ENCODE results near the gene CHST14. TPM values are rescaled to one million over a fixed set of nuclear protein-coding genes. Genes with fewer than 3 reads are reported as not detected.

The CHST14 gene
- polyA plus RNA-seq, 3 donors, result 33.1 to 39.9 (median 38.8) TPM

Other genes starting within 250 kb of the CHST14 start
- 1 to 10 TPM; 6.8 to 8.0 (median 7.7) TPM for gene PAK6, start 231.9 kb upstream of the CHST14 start, polyA plus RNA-seq (ENCODE audit: insufficient read length in 3 of 3)
- under 1 TPM in 2 of 3 donors, not detected in 1; 0.34 to 0.40 TPM for gene ANKRD63, start 187.9 kb upstream of the CHST14 start, polyA plus RNA-seq (ENCODE audit: insufficient read length in 3 of 3)
- 10 to 100 TPM in 2 of 3 donors, 1 to 10 TPM in 1; 9.0 to 10.8 (median 10.4) TPM for gene PLCB2, start 163.0 kb upstream of the CHST14 start, polyA plus RNA-seq (ENCODE audit: insufficient read length in 3 of 3)
- 10 to 100 TPM in 2 of 3 donors, 1 to 10 TPM in 1; 9.9 to 17.6 (median 13.5) TPM for gene INAFM2, start 147.3 kb upstream of the CHST14 start, polyA plus RNA-seq (ENCODE audit: insufficient read length in 3 of 3)
- gene CCDC9B, start 130.0 kb upstream of the CHST14 start, polyA plus RNA-seq (ENCODE audit: insufficient read length in 3 of 3), result 1 to 10 TPM; 6.2 to 9.3 (median 6.9) TPM
- gene PHGR1, start 120.0 kb upstream of the CHST14 start, polyA plus RNA-seq (ENCODE audit: insufficient read length in 3 of 3), result not detected
- gene DISP2, start 112.8 kb upstream of the CHST14 start, polyA plus RNA-seq (ENCODE audit: insufficient read length in 3 of 3), result under 1 TPM; 0.16 to 0.58 (median 0.44) TPM
- gene KNSTRN, start 88.3 kb upstream of the CHST14 start, polyA plus RNA-seq (ENCODE audit: insufficient read length in 3 of 3), result 10 to 100 TPM; 31.4 to 33.6 (median 32.2) TPM
- gene IVD, start 65.2 kb upstream of the CHST14 start, polyA plus RNA-seq (ENCODE audit: insufficient read length in 3 of 3), result 100 to 1,000 TPM in 2 of 3 donors, 10 to 100 TPM in 1; 62.1 to 103 (median 100) TPM
- gene BAHD1, start 30.0 kb upstream of the CHST14 start, polyA plus RNA-seq (ENCODE audit: insufficient read length in 3 of 3), result 10 to 100 TPM; 24.7 to 28.5 (median 27.7) TPM
- 10 to 100 TPM; 24.6 to 32.4 (median 27.2) TPM for gene CCDC32, start 94.1 kb downstream of the CHST14 start, polyA plus RNA-seq (ENCODE audit: insufficient read length in 3 of 3)
- gene RPUSD2, start 98.3 kb downstream of the CHST14 start, polyA plus RNA-seq (ENCODE audit: insufficient read length in 3 of 3), result 10 to 100 TPM; 10.5 to 16.3 (median 15.0) TPM
- gene KNL1, start 123.3 kb downstream of the CHST14 start, polyA plus RNA-seq (ENCODE audit: insufficient read length in 3 of 3), result 10 to 100 TPM; 16.5 to 21.5 (median 19.1) TPM
- 10 to 100 TPM; 12.1 to 14.4 (median 13.4) TPM for gene RAD51, start 224.2 kb downstream of the CHST14 start, polyA plus RNA-seq (ENCODE audit: insufficient read length in 3 of 3)